Right renal cortex interstitium (tissue), 3 donors: ENCODE results near the gene BCKDK. TPM values are rescaled to one million over a fixed set of nuclear protein-coding genes. Genes with fewer than 3 reads are reported as not detected.

Experiments used
- polyA plus RNA-seq, 3 donors: library from polyadenylated mRNA; unstranded; fragments of 120-200 nt; gene quantifications; one replicate each; pipeline ENCODE4 v1.2.1, GENCODE V29; 2013; ENCODE audit not compliant: insufficient read length in 3 of 3

The BCKDK gene
- polyA plus RNA-seq, 3 donors = 32.4 to 37.6 (median 35.1) TPM

Other genes starting within 250 kb of the BCKDK start
- 10 to 100 TPM; 35.8 to 40.7 (median 39.3) TPM for gene BCL7C, start 214.3 kb upstream of the BCKDK start, polyA plus RNA-seq
- 1 to 10 TPM; 6.7 to 7.4 (median 6.7) TPM for gene CTF1, start 211.8 kb upstream of the BCKDK start, polyA plus RNA-seq
- 10 to 100 TPM; 16.1 to 20.5 (median 18.0) TPM for gene FBXL19, start 184.8 kb upstream of the BCKDK start, polyA plus RNA-seq
- gene ORAI3, start 159.3 kb upstream of the BCKDK start, polyA plus RNA-seq = 10 to 100 TPM; 18.0 to 19.6 (median 19.2) TPM
- gene SETD1A, start 150.6 kb upstream of the BCKDK start, polyA plus RNA-seq = 10 to 100 TPM; 13.0 to 14.4 (median 13.2) TPM
- gene HSD3B7, start 123.2 kb upstream of the BCKDK start, polyA plus RNA-seq = 1 to 10 TPM; 7.3 to 8.9 (median 8.3) TPM
- gene STX1B, start 97.7 kb upstream of the BCKDK start, polyA plus RNA-seq = 1 to 10 TPM in 2 of 3 donors, under 1 TPM in 1; 0.89 to 1.3 (median 1.0) TPM
- gene STX4, start 74.8 kb upstream of the BCKDK start, polyA plus RNA-seq = 10 to 100 TPM; 33.9 to 36.1 (median 34.4) TPM
- gene ZNF668, start 34.1 kb upstream of the BCKDK start, polyA plus RNA-seq = 1 to 10 TPM; 3.2 to 4.1 (median 3.7) TPM
- gene ZNF646, start 34.0 kb upstream of the BCKDK start, polyA plus RNA-seq = 10 to 100 TPM; 10.8 to 11.9 (median 11.7) TPM
- gene PRSS53, start 19.4 kb upstream of the BCKDK start, polyA plus RNA-seq = under 1 TPM; 0.44 to 0.82 (median 0.60) TPM
- gene VKORC1, start 13.6 kb upstream of the BCKDK start, polyA plus RNA-seq = 10 to 100 TPM; 65.6 to 75.1 (median 75.1) TPM
- 10 to 100 TPM; 57.7 to 66.8 (median 58.0) TPM for gene KAT8, start 9.3 kb downstream of the BCKDK start, polyA plus RNA-seq
- 10 to 100 TPM; 48.9 to 59.4 (median 52.4) TPM for gene PRSS8, start 27.3 kb downstream of the BCKDK start, polyA plus RNA-seq
- 1 to 10 TPM in 2 of 3 donors, under 1 TPM in 1; 0.78 to 1.4 (median 1.2) TPM for gene PRSS36, start 41.7 kb downstream of the BCKDK start, polyA plus RNA-seq
- 100 to 1,000 TPM; 627 to 720 (median 667) TPM for gene FUS, start 71.8 kb downstream of the BCKDK start, polyA plus RNA-seq
- gene PYCARD, start 94.4 kb downstream of the BCKDK start, polyA plus RNA-seq = 10 to 100 TPM in 1 of 3 donors, 1 to 10 TPM in 2; 8.1 to 10.7 (median 9.4) TPM
- under 1 TPM; 0.06 to 0.07 (median 0.06) TPM for gene TRIM72, start 105.7 kb downstream of the BCKDK start, polyA plus RNA-seq
- gene PYDC1, start 108.7 kb downstream of the BCKDK start, polyA plus RNA-seq = not detected
- 1 to 10 TPM; 1.5 to 2.0 (median 1.9) TPM for gene ITGAM, start 151.6 kb downstream of the BCKDK start, polyA plus RNA-seq
- under 1 TPM; 0.53 to 0.69 (median 0.57) TPM for gene ITGAX, start 246.8 kb downstream of the BCKDK start, polyA plus RNA-seq